NAMALWA (cell line): ENCODE data around the gene MTM1.

ENCODE experiments used
- DNase-seq: peaks from one replicate; pipeline ENCODE4 v3.0.0-alpha.2; 2015; ENCODE audit warnings: low spot score

MTM1 gene

DNA sequence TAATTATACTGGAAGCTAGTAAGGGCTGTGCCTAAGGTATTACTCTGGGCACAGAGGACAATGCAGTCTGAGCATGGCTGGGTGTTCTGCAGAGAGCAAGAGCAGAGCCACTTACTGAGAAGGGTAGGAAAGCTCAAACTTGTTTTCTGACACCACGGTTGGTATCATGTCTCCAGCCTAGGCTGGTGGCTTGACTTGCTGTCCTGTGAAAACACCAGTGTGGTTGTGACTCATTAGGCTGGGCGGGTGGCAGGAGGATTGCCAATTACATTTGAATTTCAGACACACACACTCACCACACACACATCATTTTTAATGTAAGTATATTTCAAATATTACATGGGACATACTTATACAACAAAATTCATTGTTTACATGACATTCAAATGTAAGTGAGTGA, 19.7 kb upstream of the MTM1 start:
- no peak for DNase-seq

GRCh38 chrX:150551963-150552362, 16.5 kb upstream of the MTM1 start:
- no peak for DNase-seq

GRCh38 chrX:150558424-150558823, 10.0 kb upstream of the MTM1 start:
- DNase-seq, result no peak

DNA sequence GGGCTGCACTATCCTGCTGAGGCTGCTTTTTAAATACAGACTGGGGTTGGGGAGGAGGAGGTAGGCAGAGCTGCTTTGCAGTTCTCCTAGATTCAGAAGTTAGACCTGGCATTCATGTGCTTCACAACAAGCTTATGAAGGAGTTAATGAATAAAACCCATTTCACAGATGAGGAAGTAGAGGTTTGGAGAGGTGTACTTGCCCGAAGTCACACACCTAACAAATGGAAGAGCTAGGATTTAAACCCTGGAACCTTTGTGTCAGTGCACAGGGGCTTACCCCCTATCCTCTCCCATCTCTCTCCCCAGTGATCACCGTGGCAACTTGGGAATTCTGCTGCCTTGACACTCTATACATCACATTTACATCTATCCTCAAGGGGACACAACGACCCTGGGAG, 3.6 kb upstream of the MTM1 start:
- DNase-seq, result no peak

GRCh38 chrX:150565551-150565950, 2.9 kb upstream of the MTM1 start:
- DNase-seq, result no peak

DNA sequence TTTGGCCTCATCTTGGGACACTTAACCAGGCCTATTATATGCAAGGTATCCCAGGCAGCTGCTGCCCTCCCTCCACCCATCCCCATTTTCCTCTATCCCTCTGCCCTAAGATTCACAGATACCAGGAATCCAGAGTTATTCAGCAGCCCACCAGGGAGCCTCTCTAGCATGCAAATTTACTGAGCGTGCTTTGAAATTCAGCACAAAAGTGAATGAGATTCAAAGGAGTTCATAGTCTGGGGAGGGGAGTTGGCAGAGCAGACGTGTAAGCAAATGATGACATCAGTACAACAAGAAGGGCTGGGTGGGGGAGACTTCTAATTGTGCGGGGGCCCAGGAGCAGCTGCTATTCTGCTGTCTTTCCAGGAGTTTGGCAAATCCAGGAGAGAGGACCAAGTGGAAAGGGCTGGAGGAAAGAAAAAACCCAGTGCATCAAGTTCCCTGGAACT, 1.7 kb upstream of the MTM1 start:
- no peak for DNase-seq

DNA sequence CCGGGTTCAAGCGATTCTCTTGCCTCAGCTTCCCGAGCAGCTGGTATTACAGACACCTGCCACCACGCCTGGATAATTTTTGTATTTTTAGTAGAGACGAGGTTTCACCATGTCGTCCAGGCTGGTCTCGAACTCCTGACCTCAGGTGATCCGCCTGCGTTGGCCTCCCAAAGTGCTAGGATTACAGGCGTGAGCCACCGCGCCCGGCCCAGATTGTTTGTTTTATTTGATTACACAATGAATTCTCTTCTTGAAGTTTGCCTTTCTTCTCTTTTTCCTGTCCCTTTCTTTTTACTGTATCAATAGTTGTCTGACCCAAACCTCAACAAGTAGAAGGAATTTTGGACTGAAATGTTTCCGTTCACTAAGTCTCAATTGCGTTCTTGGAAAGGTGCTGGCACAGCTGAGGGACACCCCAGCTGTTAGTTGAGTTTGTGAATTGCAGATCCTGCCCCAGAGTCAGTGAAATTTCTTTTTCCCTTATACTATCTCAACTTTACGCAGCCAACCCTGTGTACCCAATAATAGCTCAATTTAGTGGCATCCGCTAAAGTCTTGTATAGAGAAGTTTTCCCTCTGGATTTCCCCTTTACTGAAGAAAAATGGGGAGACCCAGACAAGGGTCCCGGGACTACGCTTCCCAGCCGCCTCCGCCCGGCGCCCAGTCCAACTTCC, 639 bp upstream of the MTM1 start:
- DNase-seq, result no peak

DNA sequence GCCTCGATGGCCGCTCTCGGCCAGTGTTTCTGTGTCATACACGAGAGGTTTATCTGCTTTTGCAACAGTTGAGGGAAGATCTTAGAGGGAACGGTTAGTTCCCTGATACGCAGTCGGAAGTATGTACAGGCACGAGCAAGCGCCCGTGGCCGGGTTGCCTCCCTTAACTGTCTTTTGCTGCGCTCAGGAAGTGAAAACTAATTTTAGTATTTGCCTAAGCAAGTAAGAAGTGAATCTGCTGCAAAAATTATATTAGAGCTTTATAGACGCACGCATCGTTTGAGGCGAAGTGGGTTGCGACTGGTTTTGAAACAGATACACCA, 695 bp downstream of the MTM1 start:
- DNase-seq, result peak; percentile 68

GRCh38 chrX:150570512-150570911, 2.1 kb downstream of the MTM1 start:
- DNase-seq, result peak; percentile 16

DNA sequence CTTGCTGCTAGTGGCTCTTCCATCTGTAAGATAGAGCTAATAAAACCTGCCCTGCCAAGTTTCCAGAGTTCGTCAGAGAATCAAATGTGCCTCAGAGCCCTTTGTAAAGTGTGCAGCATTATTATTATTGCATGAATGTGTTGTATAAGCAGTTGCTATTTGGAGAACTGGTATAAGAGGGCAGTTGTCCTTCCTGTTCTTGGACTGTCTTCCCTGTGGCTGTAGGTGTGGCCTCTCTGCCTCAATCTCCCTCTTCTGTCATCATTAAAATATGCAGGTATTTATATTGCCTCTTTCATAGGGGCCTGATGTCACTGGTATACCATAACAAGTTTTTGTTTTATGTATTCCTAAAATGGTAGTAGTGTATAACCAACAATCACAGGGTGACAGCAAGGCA, 3.8 kb downstream of the MTM1 start:
- DNase-seq, result no peak

DNA sequence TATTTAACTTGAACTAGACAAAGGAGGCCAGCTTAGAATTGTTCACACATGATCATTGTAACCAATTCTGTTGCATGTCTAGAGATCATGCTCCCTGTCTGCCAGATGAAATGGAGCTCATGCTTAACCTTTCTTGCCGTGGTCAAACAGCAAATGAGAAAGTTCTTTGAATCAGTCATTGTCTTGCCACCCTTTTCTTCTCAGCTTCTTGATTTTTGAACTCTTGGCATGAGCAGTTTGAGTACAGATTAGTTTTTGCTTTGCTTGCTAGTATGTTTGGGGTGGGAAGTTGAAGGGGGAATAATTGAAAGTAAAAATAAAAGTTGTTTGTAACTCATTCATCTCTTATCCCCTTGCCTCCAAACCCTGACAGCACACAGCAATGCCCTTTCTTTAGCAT, 4.7 kb downstream of the MTM1 start:
- DNase-seq, result no peak

DNA sequence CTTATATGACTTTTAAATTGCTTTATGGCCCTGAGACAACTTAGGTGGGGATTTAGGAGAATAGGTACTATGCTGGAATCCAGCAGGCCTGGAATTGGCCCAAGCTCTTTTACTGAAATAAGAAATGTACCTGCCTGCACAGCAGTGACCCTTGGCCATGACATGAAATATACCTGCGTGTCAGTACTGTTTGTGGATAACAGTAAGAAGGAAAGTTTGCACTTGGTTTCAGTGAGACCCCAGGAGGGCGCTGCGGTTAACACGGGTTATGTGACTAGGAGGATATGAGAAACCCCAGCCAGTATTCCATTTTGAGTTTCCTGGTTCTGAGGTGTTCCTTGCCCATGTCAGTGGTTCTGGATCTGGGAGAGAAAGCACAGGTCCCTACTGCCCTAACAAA, 5.3 kb downstream of the MTM1 start:
- no peak for DNase-seq

GRCh38 chrX:150574559-150575418, 6.4 kb downstream of the MTM1 start:
- DNase-seq, result no peak

DNA sequence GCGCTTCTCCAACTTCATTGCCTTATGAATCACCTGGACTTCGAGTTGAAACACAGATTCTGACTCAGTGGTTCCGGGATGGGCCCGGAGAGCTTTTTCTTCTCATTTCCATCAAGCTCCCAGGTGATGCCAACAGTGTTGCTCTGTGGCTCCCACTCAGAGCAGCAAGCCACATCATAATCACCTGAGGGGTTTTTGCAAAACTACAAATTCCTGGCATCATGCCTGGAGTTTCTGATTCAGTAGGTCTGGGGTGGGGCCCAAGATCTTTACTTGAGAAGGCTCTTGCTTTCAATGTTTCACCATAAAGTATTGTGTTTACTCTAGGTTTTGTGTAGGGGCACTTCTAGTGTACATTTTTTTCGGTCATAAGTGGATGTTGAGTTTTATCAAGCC, 7.0 kb downstream of the MTM1 start:
- no peak for DNase-seq

DNA sequence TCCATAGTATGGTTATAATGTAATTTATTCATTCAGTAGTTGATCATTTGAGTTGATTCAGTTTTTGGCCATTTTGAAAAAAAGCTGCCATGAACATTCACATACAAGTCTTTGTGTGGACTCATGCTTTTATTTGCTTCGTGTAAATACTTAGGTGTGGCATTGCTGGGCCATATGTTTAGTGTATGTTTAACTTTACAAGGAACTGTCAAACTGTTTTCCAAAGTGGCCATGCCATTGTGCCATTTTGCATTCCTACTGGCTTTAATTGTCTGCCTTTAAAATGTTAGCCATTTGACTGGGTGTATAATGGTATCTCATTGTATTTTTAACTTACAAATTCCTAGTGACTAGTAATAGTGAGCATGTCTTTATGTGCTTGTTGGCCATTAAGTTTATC, 8.8 kb downstream of the MTM1 start:
- no peak for DNase-seq

DNA sequence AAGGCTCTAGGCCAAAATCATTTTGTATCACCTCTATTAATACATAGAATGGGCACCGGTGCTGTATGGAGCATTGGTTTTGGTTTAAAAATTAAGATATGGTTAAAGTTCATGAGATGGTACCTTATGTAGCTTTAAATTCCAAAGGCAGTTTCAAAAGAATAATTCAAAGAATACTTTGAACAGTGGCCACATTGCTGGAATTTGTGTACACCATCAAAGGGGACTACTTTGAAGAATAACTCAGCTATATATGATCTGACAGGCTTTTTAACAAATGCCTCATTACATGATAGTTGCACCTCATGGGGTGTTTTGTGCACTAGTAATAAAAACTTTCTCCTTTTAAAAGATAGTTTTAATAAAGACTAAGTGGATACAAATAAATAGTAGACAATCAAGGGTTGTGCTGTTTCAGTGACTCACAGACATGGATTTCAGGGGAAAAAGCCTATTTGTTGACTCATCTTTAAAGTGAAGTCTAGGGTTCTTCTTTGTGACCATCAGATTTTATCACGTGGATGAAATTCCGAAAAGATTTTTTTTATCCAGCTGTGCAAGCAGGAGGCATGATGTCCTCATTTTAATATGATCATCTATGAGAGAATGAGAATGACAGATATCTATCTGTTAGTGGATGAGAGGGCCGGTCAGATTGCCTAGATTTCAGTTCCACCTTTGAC, 12.8 kb downstream of the MTM1 start:
- DNase-seq, result no peak

DNA sequence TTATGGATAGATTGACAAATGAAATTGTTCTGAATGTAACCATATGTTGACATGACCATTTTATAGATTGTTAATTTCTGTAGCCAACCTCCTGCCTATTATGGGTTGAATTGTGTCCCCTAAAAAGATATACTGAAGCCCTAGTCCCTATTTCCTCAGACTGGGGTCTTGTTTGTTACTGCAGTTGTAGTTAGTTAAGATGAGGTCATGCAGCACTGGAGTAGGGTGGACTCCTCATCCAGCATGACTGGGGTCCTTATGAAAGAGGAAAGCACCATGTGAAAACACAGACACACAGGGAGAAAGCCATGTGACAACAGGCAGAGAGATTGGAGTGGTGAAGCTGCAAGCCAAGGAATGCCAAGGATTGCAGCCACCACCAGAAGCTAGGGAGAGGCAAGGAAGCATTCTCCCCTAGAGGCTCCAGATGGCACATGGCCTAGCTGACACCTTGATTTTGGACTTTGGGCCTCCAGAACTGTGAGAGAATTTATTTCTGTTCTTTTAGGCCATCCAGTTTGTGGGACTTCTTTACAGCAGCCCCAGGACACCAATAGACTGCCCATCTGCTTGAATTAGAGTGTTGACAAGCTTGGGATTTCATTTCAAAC, 14.0 kb downstream of the MTM1 start:
- DNase-seq, result no peak

DNA sequence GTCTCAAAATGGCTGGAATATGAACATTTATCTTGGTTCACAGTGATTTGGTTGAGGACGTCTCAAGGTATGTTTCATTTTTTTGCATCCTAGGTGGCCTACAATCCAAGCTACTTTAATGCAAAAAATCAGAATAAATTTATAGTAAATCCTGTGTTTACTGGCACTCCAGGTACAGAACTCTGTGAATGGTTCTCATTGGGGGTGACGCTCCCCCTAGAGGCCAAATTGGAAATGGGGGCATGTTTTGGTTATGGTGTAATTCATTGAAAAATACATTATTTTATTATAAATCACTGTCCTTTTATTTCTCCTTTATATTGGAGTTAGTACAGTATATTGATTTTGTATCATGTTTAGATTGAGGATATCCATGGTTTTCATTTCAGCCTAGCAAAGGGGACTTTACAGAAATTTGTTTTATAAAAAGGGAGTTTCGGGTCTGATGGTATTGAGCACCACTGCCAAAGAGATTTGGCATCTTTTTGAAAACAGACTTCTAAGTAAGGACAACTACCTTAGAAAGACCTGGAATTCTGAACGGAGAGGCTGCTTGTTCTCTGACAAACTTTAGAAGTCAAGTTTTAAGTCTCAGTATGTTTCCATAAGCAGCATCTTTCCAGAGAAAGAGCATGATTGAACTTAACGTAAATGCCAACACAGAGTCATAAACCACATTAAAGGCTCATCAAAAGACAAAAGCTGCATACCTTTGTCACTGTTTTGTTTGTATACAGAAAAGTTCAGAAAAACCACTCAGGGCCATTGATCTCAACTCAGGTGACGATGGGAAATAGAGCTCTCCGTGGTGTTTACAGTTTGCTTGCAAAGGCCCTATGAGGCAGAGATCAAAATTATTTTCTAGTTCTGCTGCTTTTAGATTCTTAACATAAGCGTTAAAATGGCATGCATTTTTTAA, 19.4 kb downstream of the MTM1 start:
- DNase-seq, result peak; percentile 45

DNA sequence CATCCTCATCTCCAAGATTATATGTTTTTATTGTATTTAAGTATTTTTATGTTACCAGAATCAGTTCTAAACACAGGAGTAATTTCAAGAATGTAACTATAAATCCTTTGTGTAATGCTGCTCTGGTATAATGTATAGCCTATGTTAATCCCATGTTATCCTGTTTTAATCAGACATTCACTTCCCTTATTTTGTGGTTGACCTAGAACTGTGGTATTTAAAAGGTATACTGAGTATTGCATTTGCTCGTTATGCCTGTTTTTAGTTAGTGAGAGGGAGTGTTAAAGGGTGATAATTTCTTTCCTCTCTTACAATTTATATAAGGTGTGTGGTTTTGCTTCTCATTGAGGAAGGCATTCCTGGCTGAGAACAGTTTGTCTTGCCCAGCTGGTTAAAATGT, 26.2 kb downstream of the MTM1 start:
- no peak for DNase-seq

GRCh38 chrX:150599226-150599625, 30.8 kb downstream of the MTM1 start:
- DNase-seq, result no peak

DNA sequence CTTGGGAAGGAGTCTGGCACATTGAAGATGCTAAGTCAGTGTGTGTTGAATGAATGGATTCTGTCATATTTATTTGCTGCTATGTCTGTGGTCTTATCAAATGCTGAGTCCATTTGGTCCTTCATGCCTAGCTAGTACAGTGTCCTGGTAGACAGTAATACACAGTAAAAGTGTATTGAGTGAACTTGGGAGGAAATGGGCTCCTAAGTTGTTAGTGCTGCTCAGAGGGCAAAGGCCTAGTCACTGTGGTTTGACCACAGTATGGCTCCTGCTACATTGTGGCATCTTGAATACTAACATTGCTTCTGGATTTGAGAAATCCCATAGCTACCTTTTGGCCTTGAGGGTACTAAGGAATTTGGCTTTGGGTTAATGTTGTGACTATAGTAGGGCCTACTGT, 33.9 kb downstream of the MTM1 start:
- DNase-seq, result no peak

GRCh38 chrX:150602743-150603142, 34.3 kb downstream of the MTM1 start:
- no peak for DNase-seq
